Measurements from ENCODE around the gene ZBTB43. TPM values are rescaled to one million over a fixed set of nuclear protein-coding genes. Genes with fewer than 3 reads are reported as not detected.
"Not testable (repeated sequence)": the region's sequence is repeated elsewhere in the genome, so short reads cannot be mapped to it uniquely, and the experiment has no call there.

ZBTB43 gene
- total RNA-seq, 1 donor from 2014 or later = 17.7 TPM

DNA sequence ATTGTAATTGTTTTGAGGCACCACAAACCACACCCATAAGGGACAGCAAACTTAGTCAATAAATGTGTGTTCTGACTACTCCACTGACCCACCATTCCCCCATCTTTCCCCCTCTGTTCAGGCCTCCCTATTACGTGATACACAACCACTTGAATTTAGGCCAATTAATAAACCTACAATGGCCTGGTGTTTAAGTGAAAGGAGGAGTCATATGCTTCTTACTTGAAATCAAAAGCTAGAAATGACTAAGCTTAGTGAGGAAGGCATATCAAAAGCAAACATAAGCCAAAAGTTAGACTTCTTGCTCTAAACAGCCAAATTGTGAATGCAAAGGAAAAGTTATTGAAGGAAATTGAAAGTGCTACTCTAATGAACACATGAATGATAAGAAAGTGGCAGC lies 14.6 kb downstream of the ZBTB43 start:
- H3K4me1 Mint-ChIP-seq (ENCODE audit: low read depth) = no peaks in the 10 kb centered on the region
- no peaks in the 10 kb centered on the region for H3K27me3 Mint-ChIP-seq (ENCODE audit: low read depth)
- H3K27ac Mint-ChIP-seq (ENCODE audit: unreplicated experiment) = no peak overlapping the region
- no peak for DNase-seq (ENCODE audit: low spot score)
- peaks cover 37% of the 10 kb centered on the region for H3K36me3 Mint-ChIP-seq (ENCODE audit: low read depth)
- peaks cover 18% of the 10 kb centered on the region for H3K9me3 Mint-ChIP-seq (ENCODE audit: low read depth)
- no peak overlapping the region for H3K4me3 Mint-ChIP-seq (ENCODE audit: unreplicated experiment)
- TF ChIP-seq, protein P1, sequence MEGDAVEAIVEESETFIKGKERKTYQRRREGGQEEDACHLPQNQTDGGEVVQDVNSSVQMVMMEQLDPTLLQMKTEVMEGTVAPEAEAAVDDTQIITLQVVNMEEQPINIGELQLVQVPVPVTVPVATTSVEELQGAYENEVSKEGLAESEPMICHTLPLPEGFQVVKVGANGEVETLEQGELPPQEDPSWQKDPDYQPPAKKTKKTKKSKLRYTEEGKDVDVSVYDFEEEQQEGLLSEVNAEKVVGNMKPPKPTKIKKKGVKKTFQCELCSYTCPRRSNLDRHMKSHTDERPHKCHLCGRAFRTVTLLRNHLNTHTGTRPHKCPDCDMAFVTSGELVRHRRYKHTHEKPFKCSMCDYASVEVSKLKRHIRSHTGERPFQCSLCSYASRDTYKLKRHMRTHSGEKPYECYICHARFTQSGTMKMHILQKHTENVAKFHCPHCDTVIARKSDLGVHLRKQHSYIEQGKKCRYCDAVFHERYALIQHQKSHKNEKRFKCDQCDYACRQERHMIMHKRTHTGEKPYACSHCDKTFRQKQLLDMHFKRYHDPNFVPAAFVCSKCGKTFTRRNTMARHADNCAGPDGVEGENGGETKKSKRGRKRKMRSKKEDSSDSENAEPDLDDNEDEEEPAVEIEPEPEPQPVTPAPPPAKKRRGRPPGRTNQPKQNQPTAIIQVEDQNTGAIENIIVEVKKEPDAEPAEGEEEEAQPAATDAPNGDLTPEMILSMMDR (IDR thresholded peaks at IDR 0.05) = no peak

DNA sequence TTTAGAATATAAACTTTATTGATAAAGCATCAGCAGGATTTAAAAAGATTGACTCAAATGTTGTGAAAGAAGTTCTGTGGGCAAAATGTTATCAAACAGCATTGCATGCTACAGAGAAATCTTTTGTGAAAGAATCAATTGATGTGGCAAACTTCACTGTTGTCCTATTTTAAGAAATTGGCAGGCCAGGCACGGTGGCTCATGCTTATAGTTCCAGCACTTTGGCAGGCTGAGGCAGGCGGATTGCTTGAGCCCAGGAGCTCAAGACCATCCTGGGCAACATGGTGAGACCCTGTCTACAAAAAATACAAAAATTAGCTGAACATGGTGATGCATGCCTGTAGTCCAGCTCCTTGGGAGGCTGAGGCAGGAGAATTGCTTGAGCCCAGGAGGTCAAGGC lies 17.4 kb downstream of the ZBTB43 start:
- peaks cover 5% of the 10 kb centered on the region for H3K4me1 Mint-ChIP-seq (ENCODE audit: low read depth)
- no peak overlapping the region for H3K4me3 Mint-ChIP-seq (ENCODE audit: unreplicated experiment)
- H3K27me3 Mint-ChIP-seq (ENCODE audit: low read depth) = no peaks in the 10 kb centered on the region
- H3K9me3 Mint-ChIP-seq (ENCODE audit: low read depth) = peaks cover 14% of the 10 kb centered on the region
- H3K36me3 Mint-ChIP-seq (ENCODE audit: low read depth) = peaks cover 33% of the 10 kb centered on the region
- DNase-seq (ENCODE audit: low spot score) = no peak
- no peak overlapping the region for H3K27ac Mint-ChIP-seq (ENCODE audit: unreplicated experiment)
- TF ChIP-seq, protein P1 (IDR thresholded peaks at IDR 0.05) = no peak

DNA sequence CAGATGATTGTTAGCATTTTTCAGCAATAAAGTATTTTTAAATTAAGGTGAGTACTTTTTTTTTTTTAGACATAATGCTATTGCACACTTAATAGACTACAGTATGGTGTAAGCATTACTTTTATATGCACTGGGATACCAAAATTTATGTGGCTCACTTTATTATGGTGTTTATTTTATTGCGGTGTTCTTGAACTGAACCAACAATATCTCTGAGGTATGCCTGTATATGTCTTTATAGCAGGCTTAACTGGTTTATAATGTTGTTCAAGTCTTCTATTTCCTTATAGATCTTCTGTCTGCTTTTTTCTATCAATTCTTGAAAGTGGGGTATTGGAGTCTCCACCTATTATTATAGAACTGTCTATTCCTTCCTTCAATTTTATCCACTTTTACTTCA lies 18.0 kb downstream of the ZBTB43 start:
- DNase-seq (ENCODE audit: low spot score) = no peak

DNA sequence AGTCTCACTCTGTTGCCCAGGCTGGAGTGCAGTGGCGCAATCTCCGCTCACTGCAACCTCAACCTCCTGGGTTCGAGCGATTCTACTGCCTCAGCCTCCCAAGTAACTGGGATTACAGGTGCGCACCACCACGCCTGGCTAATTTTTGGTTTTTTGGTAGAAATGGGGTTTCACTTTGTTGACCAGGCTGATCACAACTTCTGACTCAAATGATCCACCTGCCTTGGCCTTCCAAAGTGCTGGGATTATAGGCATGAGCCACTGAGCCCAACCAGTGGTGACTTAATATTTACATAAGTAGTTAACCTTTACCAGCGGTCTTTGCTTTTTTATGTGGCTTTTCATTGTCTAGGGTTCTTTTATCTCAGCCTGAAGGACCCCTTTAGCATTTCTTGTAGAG lies 19.2 kb downstream of the ZBTB43 start:
- Mint-ChIP-seq H3K4me1 (ENCODE audit: low read depth) (peaks cover 11% of the 10 kb centered on the region), H3K36me3 (ENCODE audit: low read depth) (peaks cover 21% of the 10 kb centered on the region)
- H3K4me3 Mint-ChIP-seq (ENCODE audit: unreplicated experiment); DNase-seq (ENCODE audit: low spot score); H3K9me3 Mint-ChIP-seq (ENCODE audit: low read depth); H3K27ac Mint-ChIP-seq (ENCODE audit: unreplicated experiment); H3K27me3 Mint-ChIP-seq (ENCODE audit: low read depth): not testable (repeated sequence)

More for the DNA sequence above, 18.0 kb downstream of the ZBTB43 start:
- TF ChIP-seq, protein P1 (IDR thresholded peaks at IDR 0.05) = no peak
- Mint-ChIP-seq H3K4me1 (ENCODE audit: low read depth) (peaks cover 5% of the 10 kb centered on the region), H3K27me3 (ENCODE audit: low read depth) (no peaks in the 10 kb centered on the region), H3K36me3 (ENCODE audit: low read depth) (peaks cover 31% of the 10 kb centered on the region), H3K4me3 (ENCODE audit: unreplicated experiment) (no peak overlapping the region), H3K27ac (ENCODE audit: unreplicated experiment) (no peak overlapping the region), H3K9me3 (ENCODE audit: low read depth) (peaks cover 14% of the 10 kb centered on the region)

DNA sequence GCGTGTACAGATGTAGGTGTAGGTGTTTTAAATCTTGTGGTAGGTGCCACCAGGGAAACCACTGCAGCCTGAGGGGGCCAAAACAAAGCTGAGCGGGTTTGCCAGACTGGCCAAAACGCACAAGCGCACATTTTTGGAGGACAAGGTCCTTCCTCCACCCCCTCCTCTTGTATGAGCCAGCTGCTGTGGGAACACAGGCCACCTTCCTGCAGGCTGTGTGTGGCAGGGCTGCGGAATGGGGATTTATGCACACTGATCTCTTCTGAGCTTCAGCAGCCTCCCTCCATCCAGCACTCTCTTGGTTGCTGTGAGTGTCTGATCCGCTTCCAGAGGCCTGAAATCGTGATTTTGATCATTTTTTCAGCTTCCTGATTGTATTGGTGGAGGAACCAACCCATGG lies 22.4 kb downstream of the ZBTB43 start:
- Mint-ChIP-seq H3K27me3 (ENCODE audit: low read depth) (no peaks in the 10 kb centered on the region), H3K36me3 (ENCODE audit: low read depth) (peaks cover 9% of the 10 kb centered on the region), H3K4me1 (ENCODE audit: low read depth) (peaks cover 16% of the 10 kb centered on the region), H3K27ac (ENCODE audit: unreplicated experiment) (no peak overlapping the region), H3K4me3 (ENCODE audit: unreplicated experiment) (no peak overlapping the region), H3K9me3 (ENCODE audit: low read depth) (no peaks in the 10 kb centered on the region)
- TF ChIP-seq, protein P1 (IDR thresholded peaks at IDR 0.05) = no peak
- DNase-seq (ENCODE audit: low spot score) = no peak

DNA sequence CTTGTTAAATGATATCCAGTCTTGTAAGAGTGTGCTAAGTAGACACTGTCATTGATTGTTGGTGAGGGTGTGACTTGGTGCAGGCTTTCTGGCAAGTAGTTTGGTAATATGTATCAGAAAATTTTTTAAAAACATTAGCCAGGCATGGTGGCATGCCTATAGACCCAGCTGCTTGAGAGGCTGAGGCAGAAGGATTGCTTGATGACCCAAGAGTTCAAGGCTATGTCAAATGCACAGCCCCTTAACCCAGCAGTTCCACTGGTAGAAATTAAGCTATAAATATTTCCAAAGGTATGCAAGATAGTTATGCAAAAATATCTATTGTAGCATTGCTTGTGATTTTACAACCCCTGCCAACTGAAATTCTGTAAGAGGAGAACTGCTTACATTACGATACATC lies 24.2 kb downstream of the ZBTB43 start:
- TF ChIP-seq, protein P1 (IDR thresholded peaks at IDR 0.05) = no peak
- DNase-seq (ENCODE audit: low spot score) = no peak
- H3K9me3 Mint-ChIP-seq (ENCODE audit: low read depth) = no peaks in the 10 kb centered on the region
- H3K4me3 Mint-ChIP-seq (ENCODE audit: unreplicated experiment) = no peak overlapping the region
- H3K4me1 Mint-ChIP-seq (ENCODE audit: low read depth) = peaks cover 16% of the 10 kb centered on the region
- H3K36me3 Mint-ChIP-seq (ENCODE audit: low read depth) = peaks cover 24% of the 10 kb centered on the region
- H3K27me3 Mint-ChIP-seq (ENCODE audit: low read depth) = no peaks in the 10 kb centered on the region
- no peak overlapping the region for H3K27ac Mint-ChIP-seq (ENCODE audit: unreplicated experiment)
